Right lobe of liver (tissue), 4 donors: ENCODE measurements around the gene DERA.

Experiments
- CTCF ChIP-seq, 4 donors: fragments of 200-600 bp in 3 of 4; fragments of 450-650 bp in 1 of 4; IDR thresholded peaks; one replicate each; pipeline versions ENCODE4 v1.5.1 to v1.8.0; 2016 to 2022; ENCODE audit warnings: antibody characterized with exemption in 4 of 4, mild to moderate bottlenecking in 2 of 4
- POLR2A ChIP-seq: fragments of 450-650 bp; IDR thresholded peaks from one replicate; pipeline ENCODE4 v1.6.1; 2017; ENCODE audit warnings: antibody characterized with exemption, mild to moderate bottlenecking
- donor health status: DM: no; HTN: no; CAD: no.
- donor health status: DM: no; HTN: no; CAD: no.
- donor health status: DM: no; HTN: yes; CAD: no.

GRCh38 chr12:15863984-15864383 is 47.1 kb upstream of the DERA start:
- TF ChIP-seq POLR2A (no peak), CTCF (IDR thresholded peaks at IDR 0.05) (no peak)
